ENCODE data around the gene SLC38A9. TPM values are rescaled to one million over a fixed set of nuclear protein-coding genes. Genes with fewer than 3 reads are reported as not detected.

The SLC38A9 gene
- total and polyA plus RNA-seq, 2 of the 8 experiments (the other 6 are each of a cell fraction or from before 2014, with no cell fraction given), result 29.2 to 43.7 TPM

DNA sequence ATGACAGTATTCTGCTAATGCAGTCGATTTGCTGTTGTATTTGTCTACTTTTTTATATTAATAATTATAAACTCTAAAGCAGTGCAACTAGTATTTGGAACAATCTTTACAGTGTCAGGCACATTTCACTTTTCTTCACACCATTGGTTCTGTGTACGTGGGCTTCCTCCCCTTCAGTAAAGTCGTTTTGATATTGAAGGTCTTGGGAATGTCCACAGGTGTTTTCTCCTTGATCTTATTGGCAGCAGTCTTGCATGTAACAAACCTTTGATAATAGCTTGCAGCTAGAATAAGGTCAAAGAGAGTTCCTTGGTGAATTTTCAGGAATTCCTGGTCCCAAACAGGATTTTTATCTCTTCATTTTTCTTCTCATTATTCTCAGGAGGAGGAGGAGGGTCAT, 37.9 kb upstream of the SLC38A9 start:
- Histone ChIP-seq H3K27ac (ENCODE audit: low read depth, low read length) (no peak overlapping the region), H3K4me3 (ENCODE audit: extremely low read depth in 1 of 4, insufficient read depth in 2 of 4, low read depth in 3 of 4, low read length in 4 of 4) (no peak overlapping the region), H2BK12ac (ENCODE audit: low read depth, low read length) (no peak overlapping the region), H3K4me2 (ENCODE audit: insufficient read depth in 1 of 2, low read depth in 2 of 2, low read length in 2 of 2) (no peak overlapping the region), H4K8ac (ENCODE audit: extremely low read depth, insufficient read depth, low read length) (no peak overlapping the region), H4K20me1 (replicated peaks in 1 of 2; ENCODE audit: control insufficient read depth in 1 of 2, insufficient read depth in 2 of 2, low read length in 2 of 2) (no peaks in the 10 kb centered on the region), H3K79me2 (ENCODE audit: control insufficient read depth in 1 of 2, insufficient read depth in 2 of 2, low read length in 2 of 2) (no peaks in the 10 kb centered on the region), H2BK120ac (replicated peaks; ENCODE audit: low read depth, low read length) (no peak overlapping the region), H3K4me1 (replicated peaks in 1 of 4; ENCODE audit: control insufficient read depth in 3 of 4, insufficient read depth in 4 of 4, low read length in 3 of 4) (no peaks in the 10 kb centered on the region), H3K36me3 (ENCODE audit: control insufficient read depth in 2 of 4, insufficient read depth in 4 of 4, low read length in 3 of 4) (no peaks in the 10 kb centered on the region), H3K56ac (replicated peaks; ENCODE audit: insufficient read length, low read depth, low read length) (no peak overlapping the region), H3K79me1 (ENCODE audit: low read depth, low read length) (no peaks in the 10 kb centered on the region), H2BK5ac (ENCODE audit: low read depth, low read length) (no peak overlapping the region), H2BK20ac (ENCODE audit: low read length) (no peak overlapping the region), H2AK5ac (ENCODE audit: low read depth, low read length) (no peak overlapping the region), H2BK15ac (ENCODE audit: low read length) (no peak overlapping the region), H2AFZ (ENCODE audit: low read length) (no peak overlapping the region), H3K23ac (ENCODE audit: insufficient read length) (no peak overlapping the region), H3K14ac (ENCODE audit: insufficient read length) (no peak overlapping the region), H4K5ac (ENCODE audit: insufficient read length, low read depth, low read length) (no peak overlapping the region), H3K9ac (replicated peaks in 1 of 4; ENCODE audit: extremely low read depth in 1 of 4, low read depth in 3 of 4, low read length in 3 of 4) (no peak overlapping the region), H3K4ac (replicated peaks; ENCODE audit: insufficient read length, low read depth, low read length) (no peak overlapping the region), H3K27me3 (replicated peaks in 1 of 4; ENCODE audit: control insufficient read depth in 3 of 4, extremely low read depth in 1 of 4, insufficient read depth in 3 of 4, low read length in 3 of 4) (no peaks in the 10 kb centered on the region), H3K18ac (ENCODE audit: extremely low read depth, low read length) (no peak overlapping the region), H4K91ac (replicated peaks; ENCODE audit: insufficient read length, low read length) (no peak overlapping the region), H3K23me2 (ENCODE audit: low read depth, low read length) (no peaks in the 10 kb centered on the region), H3K9me3 (ENCODE audit: insufficient read depth in 2 of 2, low read depth in 1 of 2, low read length in 1 of 2) (no peaks in the 10 kb centered on the region)
- CTCF ChIA-PET (ENCODE audit: partially characterized antibody), result interaction anchor here (1.0 kb wide), 1 partner anchor 9 kb away, joined by 3 read pairs; no protein-coding TSS in a partner anchor
- FAIRE-seq (no peak), DNase-seq (ENCODE audit: low read depth in 1 of 2, low spot score in 2 of 2) (no peak)
- WGBS, 2 experiments (ENCODE audit: extremely low coverage in 1 of 2, insufficient coverage in 1 of 2, insufficient read length in 1 of 2, insufficient replicate concordance in 2 of 2, low coverage in 1 of 2, low lambda C conversion rate in 2 of 2, missing lambda C conversion rate in 1 of 2), result 73% methylated on average over 3 of the region's 3 CpGs; no CpG with 5 or more reads in 1 of the 2 experiments
- POLR2A ChIA-PET (ENCODE audit: partially characterized antibody), result no interaction called here
- TF ChIP-seq BCL11A (IDR thresholded peaks at IDR 0.05; ENCODE audit: low read depth in 2 of 2, low read length in 2 of 2), result no peak
- TF ChIP-seq NRF1 (IDR thresholded peaks at IDR 0.05; ENCODE audit: low read depth, low read length), result no peak
- TF ChIP-seq TEAD4 (IDR thresholded peaks at IDR 0.05; ENCODE audit: low read depth, low read length), result no peak
- no peak for TF ChIP-seq FOSL1 (IDR thresholded peaks at IDR 0.05; ENCODE audit: insufficient read depth, low read depth, low read length)
- TF ChIP-seq, protein P1, sequence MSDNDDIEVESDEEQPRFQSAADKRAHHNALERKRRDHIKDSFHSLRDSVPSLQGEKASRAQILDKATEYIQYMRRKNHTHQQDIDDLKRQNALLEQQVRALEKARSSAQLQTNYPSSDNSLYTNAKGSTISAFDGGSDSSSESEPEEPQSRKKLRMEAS (IDR thresholded peaks at IDR 0.05), result no peak
- no peak for TF ChIP-seq RAD21 (IDR thresholded peaks at IDR 0.05 in 1 of 2, conservative IDR thresholded peaks at IDR 0.05 in 1 of 2; ENCODE audit: low read depth in 2 of 2, low read length in 2 of 2)

Measured in H1 (cell line).